Gastroesophageal sphincter (tissue), 4 donors: ENCODE data around the gene AQP12B. TPM values are rescaled to one million over a fixed set of nuclear protein-coding genes. Genes with fewer than 3 reads are reported as not detected.
"Not testable (repeated sequence)": the region's sequence is repeated elsewhere in the genome, so short reads cannot be mapped to it uniquely, and the experiment has no call there.

Experiments
- ATAC-seq: fragments of 150-250 bp; one replicate; pipeline ENCODE4 v1.9.1; 2016; ENCODE audit warnings: mild to moderate bottlenecking, moderate library complexity
- H3K27ac ChIP-seq, 4 donors: fragments of 200-600 bp; sonication (generic) in 3 of 4; 1 replicate in 3 of 4; 2 replicates in 1 of 4; pipeline ENCODE4 v1.5.1; 2016 to 2019
- H3K27me3 ChIP-seq: fragments of 200-600 bp; sonication (generic); one replicate; pipeline ENCODE4 v1.5.1; 2019
- H3K36me3 ChIP-seq, 2 donors: fragments of 200-600 bp; sonication (generic); one replicate each; pipeline ENCODE4 v1.5.1; 2019; ENCODE audit warnings: control low read depth in 1 of 2
- H3K4me1 ChIP-seq, 3 donors: fragments of 200-600 bp; sonication (generic); 1 replicate in 2 of 3; 2 replicates in 1 of 3; pipeline ENCODE4 v1.5.1; 2016 to 2019; ENCODE audit warnings: control low read depth in 2 of 3
- H3K4me3 ChIP-seq, 2 donors: fragments of 200-600 bp; sonication (generic); one replicate each; pipeline ENCODE4 v1.5.1; 2019; ENCODE audit warnings: mild to moderate bottlenecking in 1 of 2, moderate library complexity in 1 of 2
- H3K9me3 ChIP-seq, 3 donors: fragments of 200-600 bp; sonication (generic); one replicate each; pipeline ENCODE4 v1.5.1; 2017 to 2019; ENCODE audit warnings: control low read depth in 2 of 3
- CTCF ChIP-seq, 4 experiments: fragments of 200-600 bp in 2 of 4; fragments of 450-650 bp in 2 of 4; sonication (generic) in 1 of 4; IDR thresholded peaks; one replicate each; pipeline ENCODE4 v1.5.1; 2017 to 2019; ENCODE audit warnings: antibody characterized with exemption in 4 of 4, mild to moderate bottlenecking in 2 of 4, moderate library complexity in 2 of 4
- EP300 ChIP-seq: sonication (generic); formaldehyde crosslinking; IDR thresholded peaks from one replicate; pipeline ENCODE4 v1.6.1; 2017; ENCODE audit warnings: antibody characterized with exemption, mild to moderate bottlenecking
- POLR2A ChIP-seq, 2 donors: fragments of 450-650 bp; IDR thresholded peaks; one replicate each; pipeline ENCODE4 v1.6.1; 2017; ENCODE audit warnings: antibody characterized with exemption in 2 of 2, mild to moderate bottlenecking in 2 of 2, moderate library complexity in 1 of 2
- POLR2AphosphoS5 ChIP-seq: sonication (generic); formaldehyde crosslinking; IDR thresholded peaks from one replicate; pipeline ENCODE4 v1.6.1; 2017; ENCODE audit warnings: antibody characterized with exemption
- WGBS, 2 donors: methylation state at CpG; one replicate each; pipeline ENCODE4 v1.1.5; 2018; ENCODE audit warnings: low coverage in 1 of 2; 5-methylcytosine and 5-hydroxymethylcytosine counted together
- total RNA-seq, 4 donors: library from RNA; depleted of rRNA; stranded (reverse); fragments of >200 nt; gene quantifications; one replicate each; pipeline ENCODE4 v1.1.0, GENCODE V29; 2016

AQP12B gene
- total RNA-seq, 4 donors from 2014 or later = not detected

GRCh38 chr2:240664622-240665021 lies 18.1 kb downstream of the AQP12B start:
- Histone ChIP-seq H3K36me3 (no peaks in the 10 kb centered on the region), H3K27me3 (peaks cover 56% of the 10 kb centered on the region), H3K4me3 (no peak overlapping the region), H3K9me3 (peaks cover 0 to 19% (median 0%) of the 10 kb centered on the region in 3 donors), H3K4me1 (no peaks in the 10 kb centered on the region), H3K27ac (no peak overlapping the region)
- 71 to 100% methylated on average over 1 of the region's 1 CpG for WGBS, 2 donors
- no peak for ATAC-seq
- no peak for TF ChIP-seq EP300
- no peak for TF ChIP-seq POLR2A (IDR thresholded peaks at IDR 0.05)
- no peak for TF ChIP-seq POLR2AphosphoS5
- TF ChIP-seq CTCF (IDR thresholded peaks at IDR 0.05) = no peak

- TF ChIP-seq CTCF (IDR thresholded peaks at IDR 0.05) (no peak), EP300 (no peak), POLR2A (IDR thresholded peaks at IDR 0.05) (no peak), POLR2AphosphoS5 (no peak)
- H3K4me1 ChIP-seq = no peaks in the 10 kb centered on the region
- peaks cover 65% of the 10 kb centered on the region for H3K27me3 ChIP-seq
- peaks cover 0 to 19% (median 0%) of the 10 kb centered on the region in 3 donors for H3K9me3 ChIP-seq
- 54 to 76% methylated on average over 3 to 5 of the region's 6 CpGs for WGBS, 2 donors
- H3K36me3 ChIP-seq = no peaks in the 10 kb centered on the region
- no peak overlapping the region for H3K27ac ChIP-seq
- no peak for ATAC-seq
- no peak overlapping the region for H3K4me3 ChIP-seq
Observed at GRCh38 chr2:240663546-240664190, 19.0 kb downstream of the AQP12B start.

DNA sequence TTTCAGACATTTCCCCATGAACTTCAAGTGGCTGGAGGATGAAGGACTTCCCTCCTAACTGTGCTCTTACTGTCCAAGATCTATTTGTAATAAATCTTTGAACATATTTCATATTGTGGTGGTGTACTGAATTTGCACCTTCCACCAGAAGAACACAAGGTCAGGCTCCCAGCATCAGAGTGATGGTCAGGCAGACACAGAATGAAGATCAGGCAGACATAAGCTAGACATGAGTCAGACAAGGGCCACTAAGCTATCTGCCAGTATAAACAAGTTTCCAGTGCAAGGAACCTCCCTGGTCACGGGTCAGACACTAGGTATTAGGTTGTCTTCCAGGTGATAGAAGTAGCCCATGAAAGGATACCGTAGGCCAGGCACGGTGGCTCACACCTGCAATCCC lies 20.0 kb downstream of the AQP12B start:
- no peak overlapping the region for H3K27ac ChIP-seq
- WGBS, 2 donors = 61 to 72% methylated on average over 2 to 3 of the region's 3 CpGs
- peaks cover 0 to 19% (median 0%) of the 10 kb centered on the region in 3 donors for H3K9me3 ChIP-seq
- no peaks in the 10 kb centered on the region for H3K4me1 ChIP-seq
- TF ChIP-seq POLR2AphosphoS5 = no peak
- no peak for TF ChIP-seq CTCF (IDR thresholded peaks at IDR 0.05)
- no peak for TF ChIP-seq POLR2A (IDR thresholded peaks at IDR 0.05)
- no peak for TF ChIP-seq EP300
- H3K4me3 ChIP-seq = no peak overlapping the region
- H3K36me3 ChIP-seq = no peaks in the 10 kb centered on the region
- H3K27me3 ChIP-seq = peaks cover 65% of the 10 kb centered on the region
- ATAC-seq = no peak

DNA sequence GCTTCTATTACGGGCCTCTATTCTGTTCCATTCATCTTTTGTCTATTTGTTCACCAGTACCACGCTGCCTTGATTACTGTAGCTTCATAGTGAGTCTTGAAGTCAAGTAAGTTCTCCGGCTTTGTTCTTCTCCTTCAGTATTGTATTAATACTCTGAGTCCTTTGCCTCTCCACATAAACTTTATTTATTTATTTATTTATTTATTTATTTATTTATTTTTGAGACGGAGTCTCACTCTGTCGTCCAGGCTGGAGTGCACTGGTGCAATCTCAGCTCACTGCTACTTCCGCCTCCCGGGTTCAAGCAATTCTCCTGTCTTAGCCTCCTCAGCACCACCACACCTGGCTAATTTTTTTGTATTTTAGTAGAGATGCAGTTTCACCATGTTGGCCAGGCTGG lies 22.8 kb downstream of the AQP12B start:
- not testable (repeated sequence) for H3K4me3 ChIP-seq, H3K27ac ChIP-seq, ATAC-seq, H3K4me1 ChIP-seq, H3K36me3 ChIP-seq
- 43 to 78% methylated on average over 4 to 7 of the region's 7 CpGs for WGBS, 2 donors
- H3K9me3 ChIP-seq = peaks cover 0 to 11% (median 0%) of the 10 kb centered on the region in 3 donors
- peaks cover 60% of the 10 kb centered on the region for H3K27me3 ChIP-seq

GRCh38 chr2:240655931-240656886 lies 26.5 kb downstream of the AQP12B start:
- Histone ChIP-seq H3K9me3 (no peaks in the 10 kb centered on the region), H3K27ac (no peak overlapping the region), H3K4me3 (no peak overlapping the region), H3K36me3 (no peaks in the 10 kb centered on the region), H3K27me3 (peaks cover 65% of the 10 kb centered on the region), H3K4me1 (no peaks in the 10 kb centered on the region)
- ATAC-seq = no peak
- 65 to 82% methylated on average over 8 to 9 of the region's 10 CpGs for WGBS, 2 donors
- no peak for TF ChIP-seq POLR2AphosphoS5
- TF ChIP-seq EP300 = no peak
- TF ChIP-seq CTCF (IDR thresholded peaks at IDR 0.05) = no peak
- TF ChIP-seq POLR2A (IDR thresholded peaks at IDR 0.05) = no peak
